Stimulated activated CD4-positive, alpha-beta T cell treated with anti-CD3 and anti-CD28 coated beads, Interleukin-2, amount 100 ng/mL, for 4 hours (primary cell): Measurements from ENCODE around the gene PSG2.
"Not testable (repeated sequence)": the region's sequence is repeated elsewhere in the genome, so short reads cannot be mapped to it uniquely, and the experiment has no call there.

Experiments used
- DNase-seq: peaks from one replicate; pipeline ENCODE4 v3.0.0-alpha.2; 2020; ENCODE audit warnings: low read depth

The PSG2 gene

DNA sequence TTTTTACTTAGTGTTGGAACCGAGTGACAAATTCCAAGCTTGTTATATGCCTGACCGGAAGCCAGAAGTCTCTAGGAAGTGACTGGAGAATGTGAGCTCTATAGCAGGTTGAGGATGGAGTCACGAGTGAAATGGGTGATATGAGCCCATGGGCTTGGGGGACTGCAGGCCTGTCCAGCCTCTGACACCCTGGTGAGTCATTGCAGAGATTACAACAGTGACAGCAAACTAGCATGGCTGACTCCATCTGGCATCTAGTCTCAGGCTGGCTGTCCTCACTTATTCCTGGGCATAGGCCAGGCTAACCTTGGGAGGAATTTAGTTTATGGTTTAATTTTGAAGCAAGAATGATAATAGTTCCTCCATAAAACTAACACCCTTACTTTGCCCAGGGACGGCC lies 4.6 kb downstream of the PSG2 start:
- not testable (repeated sequence) for DNase-seq

DNA sequence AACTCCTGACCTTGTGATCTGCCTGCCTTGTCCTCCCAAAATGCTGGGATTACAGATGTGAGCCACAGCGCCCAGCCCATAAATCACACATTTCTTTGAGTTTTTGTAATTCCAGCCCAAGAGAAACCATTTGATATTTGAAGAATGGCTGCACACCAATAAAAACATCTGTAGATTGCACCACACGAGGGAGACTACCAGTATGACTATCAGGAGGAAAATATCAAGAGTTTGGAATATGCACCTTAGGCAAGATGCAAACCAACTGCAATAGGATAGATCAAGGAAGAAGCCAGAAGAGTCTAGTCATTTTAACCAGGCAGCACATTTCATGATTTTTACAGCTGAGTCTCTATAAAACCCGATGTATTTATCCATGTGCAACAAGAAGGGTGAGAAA lies 20.1 kb downstream of the PSG2 start:
- not testable (repeated sequence) for DNase-seq

DNA sequence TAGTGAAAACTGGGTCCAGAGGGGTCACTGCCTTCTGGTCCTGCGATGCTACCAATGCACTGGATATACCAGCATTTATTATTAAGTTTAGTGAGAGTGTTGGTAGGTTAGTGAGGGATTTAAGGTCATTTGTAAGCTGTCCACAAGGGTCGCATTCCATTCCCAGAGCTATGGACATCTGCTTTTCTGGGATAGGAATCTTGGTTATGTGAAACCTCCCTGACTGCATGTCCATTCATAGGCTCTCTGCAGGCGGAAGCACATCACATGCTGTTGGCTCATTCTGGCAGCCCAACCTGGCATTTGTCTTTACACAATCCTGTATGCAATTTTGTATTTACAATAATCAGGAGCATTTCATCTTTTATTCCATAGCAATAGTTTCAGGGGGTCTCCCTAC lies 21.2 kb downstream of the PSG2 start:
- not testable (repeated sequence) for DNase-seq

DNA sequence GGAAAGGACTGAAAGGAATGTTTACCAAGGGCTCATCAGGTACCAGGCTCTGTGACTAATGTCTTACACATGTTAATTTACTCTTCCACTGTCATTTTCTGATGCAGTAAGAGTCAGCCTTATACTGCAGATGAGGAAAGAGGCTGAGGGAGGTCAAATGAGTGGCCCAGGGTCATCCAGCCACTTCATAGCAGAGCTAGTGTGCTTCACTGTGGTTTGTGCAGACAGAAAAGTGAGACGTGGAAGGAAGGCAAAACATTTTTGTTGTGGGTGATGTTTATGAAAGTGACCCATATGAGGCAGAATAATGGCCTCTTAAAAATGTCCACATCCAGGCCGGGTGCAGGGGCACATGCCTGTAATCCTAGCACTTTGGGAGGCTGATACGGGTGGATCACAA lies 22.2 kb downstream of the PSG2 start:
- not testable (repeated sequence) for DNase-seq

DNA sequence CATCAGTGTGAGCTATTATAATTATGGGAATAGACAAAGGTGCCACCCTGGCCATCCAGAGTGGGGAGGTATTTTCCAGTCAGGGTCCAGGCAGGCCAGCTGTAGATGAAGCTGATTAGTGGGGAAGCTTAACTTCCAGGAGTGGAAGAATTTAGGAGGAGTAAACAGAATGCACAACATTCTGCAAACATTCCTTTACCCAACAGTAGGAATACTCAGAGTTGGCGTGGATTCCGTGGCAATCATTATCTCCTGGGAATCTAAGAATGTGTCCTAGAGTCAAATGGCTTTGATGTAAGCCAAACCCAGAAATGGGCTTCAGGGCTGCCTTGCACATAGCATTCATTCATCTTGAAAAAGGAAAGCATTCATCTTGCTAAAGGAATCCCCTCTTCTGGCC lies 23.0 kb downstream of the PSG2 start:
- DNase-seq: not testable (repeated sequence)

DNA sequence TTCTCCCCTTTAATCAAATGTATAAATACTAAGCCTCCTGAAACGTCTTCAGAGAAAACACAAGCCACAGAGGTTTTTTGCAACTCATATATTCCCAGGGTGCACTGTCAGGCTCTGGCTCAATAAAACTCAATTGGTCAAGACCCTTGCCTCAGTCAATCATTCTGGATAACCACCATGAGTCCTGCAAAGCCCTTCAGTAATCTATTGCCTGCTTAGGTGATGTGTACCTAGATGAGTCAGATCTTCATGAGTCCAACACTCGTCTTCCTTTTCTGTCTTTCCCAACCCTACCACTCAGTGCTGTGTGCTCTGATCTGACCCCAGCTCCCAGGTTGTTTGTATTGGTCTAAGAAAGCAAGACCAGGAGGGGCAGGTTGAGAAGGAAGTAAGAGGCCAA lies 24.1 kb downstream of the PSG2 start:
- not testable (repeated sequence) for DNase-seq

DNA sequence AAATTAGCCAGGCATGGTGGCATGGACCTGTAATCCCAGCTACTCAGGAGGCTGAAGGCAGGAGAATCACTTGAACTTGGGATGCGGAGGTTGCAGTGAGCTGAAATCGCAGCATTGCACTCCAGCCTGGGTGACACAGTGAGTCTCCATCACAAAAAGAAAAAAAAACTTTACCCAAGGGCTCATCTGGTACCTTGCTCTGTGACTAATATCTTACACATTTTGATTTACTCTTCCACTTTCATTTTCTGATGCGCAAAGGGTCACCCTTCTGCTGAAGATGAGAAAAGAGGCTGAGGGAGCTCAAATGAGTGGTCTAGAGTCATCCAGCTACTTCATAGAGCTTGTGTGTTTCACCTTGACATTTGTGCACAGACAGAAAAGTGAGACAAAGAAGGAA lies 34.5 kb downstream of the PSG2 start:
- not testable (repeated sequence) for DNase-seq

DNA sequence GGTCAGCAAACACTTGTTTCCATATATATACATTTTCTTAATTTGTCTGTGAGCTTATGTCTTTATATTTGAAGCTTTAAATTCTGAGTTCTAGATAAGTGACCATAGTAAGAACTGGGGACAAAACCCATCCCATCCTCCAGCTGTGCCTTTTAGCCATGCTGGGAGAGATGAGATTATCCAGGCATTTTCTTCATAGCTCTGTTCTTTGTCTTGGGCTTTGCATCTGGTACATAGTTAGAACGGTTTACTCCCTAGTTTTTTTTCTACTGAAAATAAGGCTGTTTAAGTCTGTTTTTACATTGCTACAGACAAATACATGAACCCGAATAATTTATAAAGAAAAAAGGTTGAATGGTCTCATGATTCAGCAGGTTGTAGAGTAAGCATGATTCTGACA lies 35.9 kb downstream of the PSG2 start:
- DNase-seq: not testable (repeated sequence)

DNA sequence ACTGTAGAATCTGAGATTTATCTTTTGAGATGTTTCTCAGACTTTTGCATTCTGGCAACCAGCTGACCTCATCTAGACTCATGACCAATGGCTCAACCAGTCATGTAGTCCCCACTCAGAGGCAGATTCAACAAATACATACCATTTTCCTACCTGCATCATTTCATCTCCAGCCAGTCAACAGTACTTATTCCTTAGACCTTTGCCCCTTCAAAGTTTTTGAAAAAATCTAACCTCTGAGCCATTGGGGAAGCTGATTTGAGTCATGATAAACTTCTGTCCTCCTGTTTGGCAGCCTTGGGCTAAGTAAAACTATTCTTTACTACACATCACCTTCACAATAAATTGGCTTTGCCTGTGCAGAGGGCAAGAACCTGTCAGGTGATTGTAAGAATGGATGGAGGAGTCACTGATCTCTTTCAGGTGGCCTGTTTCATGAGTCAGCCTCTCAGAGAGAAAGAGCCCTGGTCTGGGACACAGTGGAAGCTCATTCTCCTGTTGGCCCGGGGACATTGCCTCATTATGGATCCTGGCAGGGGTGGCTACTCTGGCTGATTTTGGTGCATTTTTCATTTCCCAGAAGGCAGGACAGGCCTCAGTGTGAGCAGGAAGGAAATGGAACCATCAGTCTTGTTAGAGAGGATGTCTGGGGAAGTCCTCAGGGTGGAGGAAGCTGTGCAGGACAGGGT lies 38.9 kb downstream of the PSG2 start:
- not testable (repeated sequence) for DNase-seq

DNA sequence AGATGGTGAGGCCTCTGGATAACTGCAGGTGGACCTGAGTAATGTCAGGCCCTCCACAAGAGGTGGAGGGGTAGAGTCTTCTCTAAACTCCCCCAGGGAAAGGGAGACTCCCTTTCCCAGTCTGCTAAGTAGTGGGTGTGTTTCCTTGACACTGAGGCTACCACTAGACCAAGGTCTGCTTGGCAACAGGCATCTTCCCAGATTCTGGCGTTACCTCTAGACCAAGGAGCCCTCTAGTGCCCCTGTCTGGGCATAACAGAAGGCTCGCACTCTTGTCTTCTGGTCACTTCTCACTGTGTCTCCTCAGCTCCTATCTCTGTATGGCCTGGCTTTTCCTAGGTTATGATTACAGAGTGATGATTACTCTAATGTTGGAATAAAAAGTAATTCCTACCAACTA lies 50.9 kb downstream of the PSG2 start:
- DNase-seq: not testable (repeated sequence)

DNA sequence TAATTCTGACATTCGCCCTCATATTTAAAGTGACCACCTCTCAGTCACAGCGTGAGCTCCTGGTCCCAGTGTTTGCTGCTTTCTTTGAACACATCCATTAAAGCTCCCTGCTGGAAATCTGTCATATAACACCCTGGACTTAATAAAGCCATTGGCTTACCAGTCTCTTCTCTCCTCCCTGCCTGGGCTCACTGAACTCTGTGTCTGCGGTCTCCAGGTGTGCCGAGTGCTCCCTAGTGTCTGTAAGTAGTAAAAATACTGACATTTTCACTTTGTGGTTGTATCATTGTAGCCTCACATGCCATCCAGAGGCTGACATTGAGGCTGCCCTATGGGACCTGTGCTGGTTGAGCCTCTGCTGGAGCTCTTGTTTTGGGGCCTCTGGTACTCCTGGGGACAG lies 53.6 kb downstream of the PSG2 start:
- no peak for DNase-seq

DNA sequence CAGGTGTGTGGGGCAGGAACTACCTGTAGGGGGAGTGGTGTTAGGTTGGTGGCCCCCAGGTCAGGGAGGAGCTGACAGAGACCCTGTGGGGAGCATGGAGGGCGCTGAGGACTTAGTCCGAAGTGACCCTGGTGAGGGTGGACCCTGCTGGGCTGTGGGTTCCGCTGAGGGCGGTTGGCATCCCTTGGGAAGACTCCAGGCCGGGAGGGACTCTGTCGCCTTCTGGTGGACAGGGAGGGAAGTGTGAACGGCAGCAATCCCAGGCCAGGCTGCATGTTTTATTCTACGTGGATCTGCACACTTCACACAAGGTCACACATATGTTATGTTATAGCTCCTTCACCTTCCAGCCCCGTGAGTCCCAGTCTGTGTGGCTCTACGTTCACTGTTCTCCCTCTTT lies 54.5 kb downstream of the PSG2 start:
- not testable (repeated sequence) for DNase-seq

DNA sequence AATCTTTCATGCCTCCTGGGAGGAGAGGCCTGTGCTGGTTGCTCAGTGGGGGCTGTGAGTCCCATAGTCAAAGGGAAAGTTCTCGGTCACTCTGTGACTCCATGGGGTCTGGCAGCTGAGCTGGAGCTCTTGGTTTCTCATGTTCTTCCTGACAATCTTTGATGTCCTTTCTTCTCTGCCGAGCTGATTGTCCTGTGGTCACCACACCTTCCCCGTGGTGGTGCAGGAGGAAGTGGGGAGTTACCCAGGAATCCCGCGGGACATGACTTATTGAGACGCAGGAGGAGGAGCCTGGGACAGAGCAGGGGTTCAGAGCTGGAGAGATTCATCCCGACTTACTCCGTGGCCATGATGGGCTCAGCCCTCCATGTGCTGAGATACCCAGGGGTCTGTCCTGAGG lies 55.4 kb downstream of the PSG2 start:
- DNase-seq: not testable (repeated sequence)

DNA sequence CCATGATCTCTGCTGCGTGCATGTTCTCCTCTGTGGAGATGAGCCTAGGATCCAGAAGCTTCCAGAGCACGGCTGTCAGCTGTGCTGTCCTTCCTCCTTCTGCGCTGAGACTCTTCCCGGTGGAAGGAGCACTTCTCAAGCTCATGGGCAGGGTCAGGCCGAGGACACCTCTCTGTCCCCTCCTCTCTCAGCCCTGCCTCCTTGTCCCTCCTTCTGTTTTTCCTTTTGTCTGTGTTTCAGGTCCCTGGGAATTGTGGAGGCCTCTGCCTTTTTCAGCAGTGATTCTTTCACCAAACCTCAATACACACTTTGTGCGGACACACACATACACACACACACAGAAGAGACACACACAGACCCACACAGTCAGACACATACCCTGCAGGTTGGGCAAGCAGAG lies 56.1 kb downstream of the PSG2 start, which contains the start of gene PSG11:
TSS of gene PSG11 (minus strand) at position 101 of the 400 bp plus-strand sequence. CDS start at position 4, 97 bp downstream.
- not testable (repeated sequence) for DNase-seq

DNA sequence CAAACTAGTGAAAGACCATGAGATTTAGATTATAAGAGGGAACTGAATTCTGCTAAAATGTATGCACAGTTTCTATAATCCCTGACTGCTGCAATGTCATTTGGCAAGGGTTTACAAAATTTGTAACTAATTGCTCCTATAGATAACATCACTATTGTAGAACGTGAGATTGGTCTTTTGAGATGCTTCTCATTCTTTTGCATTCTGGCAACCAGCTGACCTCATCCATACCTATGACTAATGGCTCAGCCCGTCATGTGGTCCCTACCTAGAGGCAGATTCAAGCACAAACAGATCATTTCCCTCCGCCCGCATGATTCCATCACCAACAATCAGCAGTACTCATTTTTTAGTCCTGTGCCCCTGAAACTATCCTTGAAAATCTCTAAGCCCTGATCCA lies 60.4 kb downstream of the PSG2 start:
- DNase-seq: not testable (repeated sequence)

DNA sequence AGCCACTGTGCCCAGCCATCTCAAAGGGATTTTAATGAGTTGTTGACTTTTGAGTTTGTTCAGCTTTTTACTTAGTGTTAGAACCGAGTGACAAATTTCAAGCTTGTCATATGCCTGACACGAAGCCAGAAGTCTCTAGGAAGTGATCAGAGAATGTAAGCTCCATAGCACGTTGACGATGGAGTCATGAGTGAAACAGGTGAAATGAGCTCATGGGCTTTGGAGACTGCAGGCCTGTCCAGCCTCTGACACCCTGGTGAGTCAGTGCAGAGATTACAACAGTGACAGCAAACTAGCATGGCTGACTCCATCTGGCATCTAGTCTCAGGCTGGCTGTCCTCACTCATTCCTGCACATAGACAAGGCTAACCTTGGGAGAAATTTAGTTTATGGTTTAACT lies 60.9 kb downstream of the PSG2 start:
- not testable (repeated sequence) for DNase-seq

DNA sequence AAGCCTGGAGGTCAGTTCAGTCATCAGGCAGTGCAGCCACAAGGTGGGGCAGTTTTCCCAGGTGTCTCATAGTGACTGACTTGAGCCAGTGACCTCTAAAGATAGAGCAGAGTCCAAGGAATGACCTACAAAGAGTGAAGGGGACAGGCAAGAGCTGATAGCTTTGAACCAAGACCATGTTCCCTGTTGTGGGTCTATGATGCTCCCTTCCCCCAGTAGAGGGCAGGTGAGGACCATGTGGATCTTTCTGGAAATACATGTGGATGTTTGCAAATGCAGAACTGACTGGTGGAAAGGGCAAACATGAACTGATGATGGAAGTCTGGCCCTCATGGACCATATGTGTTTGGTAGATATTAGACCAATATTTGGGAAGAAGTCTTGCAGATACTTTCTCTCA lies 62.9 kb downstream of the PSG2 start:
- DNase-seq: not testable (repeated sequence)
